ENCODE results near the gene TNIP2.

- TF ChIP-seq CTCF (IDR thresholded peaks at IDR 0.05) (no peak), POLR2A (IDR thresholded peaks at IDR 0.05) (no peak)
Measured at GRCh38 chr4:2745516-2745915, 10.6 kb downstream of the TNIP2 start.
